Right atrium auricular region (tissue), 2 donors: ENCODE data around the gene PTCRA. TPM values are rescaled to one million over a fixed set of nuclear protein-coding genes. Genes with fewer than 3 reads are reported as not detected.

Experiments
- DNase-seq: peaks from one replicate; pipeline ENCODE4 v3.0.0-alpha.2; 2019; ENCODE audit warnings: low spot score
- H3K27ac ChIP-seq, 2 donors: fragments of 200-600 bp; sonication (generic); 1 replicate in 1 of 2; 2 replicates in 1 of 2; pipeline ENCODE4 v1.5.1; 2016 to 2019
- H3K27me3 ChIP-seq, 2 donors: fragments of 200-600 bp; sonication (generic); one replicate each; pipeline versions ENCODE4 v1.5.1 to v1.6.0; 2017 to 2019
- H3K36me3 ChIP-seq: fragments of 200-600 bp; sonication (generic); one replicate; pipeline ENCODE4 v1.5.1; 2016
- H3K4me1 ChIP-seq, 2 donors: fragments of 200-600 bp; sonication (generic); one replicate each; pipeline versions ENCODE4 v1.5.1 to v1.6.0; 2017 to 2019
- H3K4me3 ChIP-seq, 2 donors: fragments of 200-600 bp; sonication (generic); 1 replicate in 1 of 2; 2 replicates in 1 of 2; pipeline ENCODE4 v1.5.1; 2017 to 2019; ENCODE audit warnings: mild to moderate bottlenecking in 1 of 2, moderate library complexity in 1 of 2
- H3K9me3 ChIP-seq, 2 donors: fragments of 200-600 bp; sonication (generic); one replicate each; pipeline ENCODE4 v1.5.1; 2019
- CTCF ChIP-seq, 2 donors: fragments of 200-600 bp; sonication (generic); IDR thresholded peaks; one replicate each; pipeline ENCODE4 v1.5.1; 2019; ENCODE audit warnings: antibody characterized with exemption in 2 of 2
- total RNA-seq, 2 donors: library from RNA; depleted of rRNA; stranded (reverse); fragments of >200 nt; gene quantifications; one replicate each; pipeline ENCODE4 v1.1.0, GENCODE V29; 2016

Gene PTCRA
- total RNA-seq, 2 donors from 2014 or later = 1.6 TPM; not detected in 1

GRCh38 chr6:42911171-42912021 lies 4.5 kb upstream of the PTCRA start:
- Histone ChIP-seq H3K4me3 (peak overlapping the region; percentile 19 to 48), H3K27me3 (peaks cover 0 to 5% of the 10 kb centered on the region in 2 donors), H3K27ac (no peak overlapping the region), H3K4me1 (peaks cover 0 to 10% of the 10 kb centered on the region in 2 donors), H3K9me3 (no peaks in the 10 kb centered on the region), H3K36me3 (no peaks in the 10 kb centered on the region)
- DNase-seq = no peak
- no peak for TF ChIP-seq CTCF (IDR thresholded peaks at IDR 0.05)

- H3K27me3 ChIP-seq = peaks cover 0 to 5% of the 10 kb centered on the region in 2 donors
- no peak for TF ChIP-seq CTCF (IDR thresholded peaks at IDR 0.05)
- no peaks in the 10 kb centered on the region for H3K9me3 ChIP-seq
- H3K4me3 ChIP-seq = no peak overlapping the region
- no peak for DNase-seq
- no peaks in the 10 kb centered on the region for H3K36me3 ChIP-seq
- peaks cover 0 to 10% of the 10 kb centered on the region in 2 donors for H3K4me1 ChIP-seq
- H3K27ac ChIP-seq = no peak overlapping the region
Observed at GRCh38 chr6:42914546-42914945, 1.3 kb upstream of the PTCRA start.

- peaks cover 0 to 5% of the 10 kb centered on the region in 2 donors for H3K27me3 ChIP-seq
- no peak for DNase-seq
- H3K9me3 ChIP-seq = no peaks in the 10 kb centered on the region
- peaks cover 0 to 6% of the 10 kb centered on the region in 2 donors for H3K4me1 ChIP-seq
- no peak for TF ChIP-seq CTCF (IDR thresholded peaks at IDR 0.05)
- no peaks in the 10 kb centered on the region for H3K36me3 ChIP-seq
- no peak overlapping the region for H3K27ac ChIP-seq
- no peak overlapping the region for H3K4me3 ChIP-seq
Observed at GRCh38 chr6:42916288-42916687, 435 bp downstream of the PTCRA start.

GRCh38 chr6:42921801-42922200 lies 5.9 kb downstream of the PTCRA start:
- no peaks in the 10 kb centered on the region for H3K9me3 ChIP-seq
- H3K36me3 ChIP-seq = no peaks in the 10 kb centered on the region
- H3K27me3 ChIP-seq = peaks cover 0 to 5% of the 10 kb centered on the region in 2 donors
- H3K27ac ChIP-seq = no peak overlapping the region
- H3K4me3 ChIP-seq = no peak overlapping the region
- no peak for TF ChIP-seq CTCF (IDR thresholded peaks at IDR 0.05)
- H3K4me1 ChIP-seq = no peaks in the 10 kb centered on the region
- DNase-seq = no peak

- H3K4me1 ChIP-seq = peaks cover 0 to 7% of the 10 kb centered on the region in 2 donors
- TF ChIP-seq CTCF (IDR thresholded peaks at IDR 0.05) = no peak
- no peak overlapping the region for H3K4me3 ChIP-seq
- no peak for DNase-seq
- H3K36me3 ChIP-seq = no peaks in the 10 kb centered on the region
- no peak overlapping the region for H3K27ac ChIP-seq
- H3K9me3 ChIP-seq = no peaks in the 10 kb centered on the region
- H3K27me3 ChIP-seq = peaks cover 0 to 5% of the 10 kb centered on the region in 2 donors
Observed at GRCh38 chr6:42923666-42924065, 7.8 kb downstream of the PTCRA start.
